HG03442 (cell line): ENCODE results near the gene FDX1.

Experiments used
- ATAC-seq: cut with Tn5 transposase; IDR thresholded peaks from one replicate; pipeline ENCODE4 v1.9.1; 2021; ENCODE audit warnings: mild to moderate bottlenecking, moderate library complexity; ENCODE audit not compliant: unreplicated experiment

FDX1 gene

GRCh38 chr11:110431051-110431672, 1.4 kb downstream of the FDX1 start:
- ATAC-seq = no peak

DNA sequence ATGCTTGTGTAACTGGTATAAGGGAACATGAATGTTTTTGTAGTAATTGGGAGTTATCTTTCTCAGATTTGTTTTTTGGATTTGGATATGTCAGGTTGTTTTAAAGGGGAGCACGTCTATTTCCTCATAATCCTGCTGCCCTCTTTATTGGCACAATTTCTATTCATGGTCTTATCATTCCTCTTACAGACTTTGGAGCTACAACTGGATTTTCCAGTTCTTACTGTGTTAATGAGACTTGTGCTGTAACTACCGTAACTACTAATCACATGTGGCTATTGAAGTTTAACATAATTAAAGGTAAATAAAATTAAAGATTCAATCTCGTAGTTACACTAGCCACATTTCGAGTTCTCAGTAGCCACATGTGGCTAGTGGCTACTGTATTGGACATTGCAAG, 1.9 kb downstream of the FDX1 start:
- no peak for ATAC-seq

DNA sequence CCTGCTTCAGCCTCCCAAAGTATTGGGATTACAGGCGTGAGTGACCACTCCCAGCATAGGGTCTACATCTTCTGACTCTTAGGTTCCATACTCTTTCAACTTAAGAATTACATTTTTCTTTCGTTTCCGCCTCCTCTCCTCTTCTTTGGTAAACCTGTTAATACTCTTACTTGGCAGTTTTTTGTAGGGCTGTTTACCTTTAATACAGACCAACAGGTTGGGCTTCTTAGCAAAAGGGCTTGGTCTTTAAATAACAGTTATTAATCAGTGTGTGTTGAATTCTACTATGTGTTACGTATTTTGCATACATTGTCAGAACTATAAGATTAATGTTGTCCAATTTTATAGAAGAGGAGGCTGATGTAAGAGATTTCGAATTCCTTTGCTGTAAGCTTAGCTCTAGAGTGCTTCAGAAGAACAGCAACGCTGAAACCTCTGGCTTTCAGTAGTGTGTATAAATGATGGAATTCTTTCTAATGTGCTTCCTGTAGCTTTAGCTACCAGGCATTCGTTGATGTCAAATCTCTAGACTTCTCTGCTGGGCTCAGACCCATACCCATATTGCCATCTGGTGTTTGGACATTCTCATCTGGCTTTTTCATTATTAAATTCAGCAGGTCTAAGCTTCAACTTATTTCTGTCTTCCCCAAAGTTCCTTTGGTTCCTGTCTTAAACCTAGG, 3.1 kb downstream of the FDX1 start:
- no peak for ATAC-seq

- ATAC-seq = no peak
Measured at GRCh38 chr11:110433393-110434333, 3.9 kb downstream of the FDX1 start.

GRCh38 chr11:110434952-110435779, 5.4 kb downstream of the FDX1 start:
- ATAC-seq = peak; percentile 6

DNA sequence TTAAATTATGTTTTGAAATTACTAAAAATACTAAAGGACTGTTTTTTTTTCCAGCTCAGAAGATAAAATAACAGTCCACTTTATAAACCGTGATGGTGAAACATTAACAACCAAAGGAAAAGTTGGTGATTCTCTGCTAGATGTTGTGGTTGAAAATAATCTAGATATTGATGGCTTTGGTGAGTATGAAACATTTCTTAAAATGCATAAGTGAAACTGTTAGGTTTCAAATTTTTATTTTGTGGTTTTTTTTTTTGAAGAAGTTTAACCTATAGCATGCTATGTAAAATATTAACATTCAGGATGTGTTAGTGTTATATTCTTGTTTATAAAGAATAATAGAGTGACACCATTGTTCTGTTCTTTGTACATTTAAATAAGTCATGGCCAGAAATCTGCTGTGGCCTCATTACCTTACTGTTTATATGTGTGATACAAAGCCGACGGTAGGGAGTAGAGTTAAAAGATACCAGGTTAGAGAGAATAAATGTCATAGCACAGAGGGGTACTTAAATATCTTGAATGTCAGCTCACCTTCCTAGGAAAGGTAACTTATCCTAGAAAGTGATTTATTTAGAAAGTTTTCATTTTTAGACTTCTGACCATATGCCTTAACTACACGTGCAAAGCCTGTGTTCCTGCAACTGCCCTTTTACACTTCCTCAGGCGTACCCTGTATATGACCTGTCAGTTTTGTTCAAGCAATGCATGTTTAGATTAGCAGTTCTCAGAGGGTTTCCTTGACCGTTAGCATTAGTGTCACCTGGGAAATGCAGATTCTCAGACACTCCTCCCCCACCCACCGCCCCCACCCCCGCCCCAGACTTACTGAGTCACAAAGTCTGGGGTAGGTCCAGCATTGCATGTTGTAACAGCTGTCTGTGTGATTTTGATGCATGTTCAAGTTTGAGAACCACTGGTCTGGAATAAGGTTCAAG, 6.3 kb downstream of the FDX1 start:
- ATAC-seq = peak; percentile 31

DNA sequence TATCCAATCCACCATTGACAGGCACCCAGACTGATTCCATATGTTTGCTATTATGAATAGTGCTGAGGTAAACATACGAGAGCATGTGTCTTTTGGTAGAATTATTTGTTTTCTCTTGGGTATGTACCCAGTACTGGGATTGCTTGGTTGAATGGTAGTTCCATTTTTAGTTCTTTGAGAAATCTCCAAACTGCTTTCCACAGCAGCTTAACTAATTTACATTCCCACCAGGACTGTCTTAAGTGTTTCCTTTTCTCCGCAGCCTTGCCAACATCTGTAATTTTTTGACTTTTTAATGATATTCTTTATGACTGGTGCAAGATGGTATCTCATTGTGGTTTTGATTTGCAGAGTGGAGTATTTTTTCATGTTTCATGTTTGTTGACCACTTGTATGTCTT, 8.3 kb downstream of the FDX1 start:
- ATAC-seq = no peak

- no peak for ATAC-seq
Measured at GRCh38 chr11:110445437-110445836, 15.7 kb downstream of the FDX1 start.

- no peak for ATAC-seq
Measured at GRCh38 chr11:110446061-110446460, 16.3 kb downstream of the FDX1 start.

DNA sequence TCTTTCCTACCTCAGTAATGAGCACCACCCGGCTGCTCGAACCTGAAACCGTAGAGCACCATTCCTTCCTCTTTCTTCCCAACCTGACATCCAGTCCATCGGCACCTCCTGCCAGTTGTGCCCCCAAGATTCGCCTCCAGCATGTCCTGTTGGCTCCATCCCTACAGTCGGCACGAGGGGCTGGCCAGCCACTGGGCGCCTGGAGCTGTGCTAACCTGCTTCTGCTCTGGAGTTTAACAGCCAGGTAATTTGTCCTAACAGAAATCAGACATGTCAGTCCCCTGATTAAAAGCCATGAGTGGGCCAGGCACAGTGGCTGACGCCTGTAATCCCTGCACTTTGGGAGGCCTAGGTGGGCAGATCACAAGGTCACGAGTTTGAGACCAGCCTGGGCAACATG, 16.8 kb downstream of the FDX1 start:
- ATAC-seq = no peak

DNA sequence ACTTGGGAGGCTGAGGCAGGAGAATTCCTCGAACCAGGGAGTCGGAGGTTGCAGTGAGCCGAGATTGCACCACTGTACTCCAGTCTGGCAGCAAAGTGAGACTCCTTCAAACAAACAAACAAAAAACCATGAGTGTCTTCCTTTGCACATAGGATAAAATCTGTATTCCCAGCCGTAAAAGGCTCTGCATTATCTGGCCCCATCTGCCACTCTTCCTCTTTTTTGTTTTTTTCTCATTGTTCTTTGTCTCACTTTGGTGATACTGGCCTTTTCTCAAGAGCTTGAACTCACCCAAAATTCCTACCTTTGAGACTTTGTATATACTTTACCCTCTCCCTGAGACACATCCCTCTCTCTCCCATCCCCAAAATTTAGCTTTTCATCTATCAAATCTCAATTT, 17.6 kb downstream of the FDX1 start:
- no peak for ATAC-seq

- ATAC-seq = no peak
Measured at GRCh38 chr11:110447897-110448745, 18.4 kb downstream of the FDX1 start.

DNA sequence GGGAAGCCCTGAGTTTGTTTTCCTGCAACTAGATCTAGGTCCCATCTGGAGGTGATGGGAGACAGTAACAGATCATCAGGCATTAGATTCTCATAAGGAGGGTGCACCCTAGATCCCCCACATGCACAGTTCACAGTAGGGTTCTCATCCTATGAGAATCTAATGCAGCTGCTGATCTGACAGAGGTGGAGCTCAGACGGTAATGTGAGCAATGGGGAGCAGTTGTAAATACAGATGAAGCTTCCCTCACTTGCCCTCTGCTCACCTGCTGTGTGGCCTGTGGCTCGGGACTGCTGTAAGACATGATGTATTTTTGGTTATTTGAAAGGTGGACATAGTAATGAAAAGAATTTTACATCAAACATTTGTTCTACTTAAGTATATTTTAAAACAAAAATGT, 20.5 kb downstream of the FDX1 start:
- ATAC-seq = no peak

DNA sequence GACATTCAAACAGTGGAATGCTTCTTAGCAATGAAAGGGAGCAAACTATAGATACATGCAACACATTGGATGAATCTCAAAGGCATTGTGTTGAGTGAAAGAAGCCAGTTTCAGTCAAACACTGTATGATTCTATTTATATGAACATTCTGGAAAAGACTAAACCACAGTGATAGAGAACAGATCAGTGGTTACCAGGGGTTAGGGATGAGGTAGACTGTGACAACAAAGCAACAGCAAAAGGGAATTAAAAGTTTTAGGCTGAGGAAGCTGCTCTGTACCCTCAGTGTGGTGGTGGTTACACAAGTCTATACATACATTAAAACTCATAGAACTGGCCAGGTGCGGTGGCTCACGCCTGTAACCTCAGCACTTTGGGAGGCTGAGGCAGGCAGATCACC, 23.0 kb downstream of the FDX1 start:
- ATAC-seq = no peak

DNA sequence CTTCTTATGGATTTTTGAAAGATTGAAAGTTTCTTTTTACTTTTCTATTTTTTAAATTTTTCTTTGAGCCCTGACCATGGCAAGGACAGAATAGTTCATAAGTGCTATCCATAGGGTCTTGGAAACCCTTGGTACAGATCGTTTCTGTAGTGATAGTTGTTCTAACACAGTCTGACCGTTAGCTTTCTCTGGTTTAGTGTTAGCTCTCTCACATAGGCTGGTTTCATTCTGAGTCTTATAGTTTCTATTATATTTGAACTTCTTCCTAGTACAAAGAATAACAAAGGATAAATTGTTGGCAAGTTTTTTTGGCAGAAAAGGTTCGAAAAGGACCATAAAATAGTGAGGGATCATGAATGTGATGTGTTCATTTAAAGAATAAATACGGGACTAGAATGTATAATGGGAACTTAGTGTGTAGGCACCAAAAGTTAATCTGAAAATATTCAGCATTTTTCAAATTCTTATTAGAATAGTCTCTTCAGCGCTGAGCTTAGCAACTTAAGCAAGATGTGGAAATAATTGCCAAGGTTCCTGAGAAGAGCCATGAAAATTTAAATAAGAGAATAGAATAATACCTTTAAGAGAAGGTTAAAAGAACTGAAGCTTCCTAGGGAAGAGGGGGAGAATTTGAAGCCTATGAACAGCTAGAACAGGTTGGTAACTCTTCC, 24.1 kb downstream of the FDX1 start:
- peak; percentile 78 for ATAC-seq

DNA sequence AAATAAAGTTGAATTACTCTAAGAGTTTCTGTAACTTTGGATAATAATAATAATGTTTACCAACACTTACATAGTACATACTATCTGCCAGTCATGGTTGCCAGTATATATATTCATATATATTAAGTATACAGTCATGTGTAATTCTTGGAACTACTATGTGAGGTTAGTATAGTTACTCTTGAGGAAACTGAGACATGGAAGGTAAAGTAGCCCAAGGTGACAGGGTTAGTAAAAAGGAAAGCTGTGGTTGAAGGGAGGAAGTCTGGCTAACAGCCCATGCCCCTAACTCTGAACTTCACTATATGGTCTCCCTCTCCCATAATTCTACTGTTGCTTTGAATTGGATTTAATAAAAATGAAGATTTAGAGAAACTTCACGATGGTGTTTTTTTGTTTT, 24.9 kb downstream of the FDX1 start:
- peak; percentile 53 for ATAC-seq

DNA sequence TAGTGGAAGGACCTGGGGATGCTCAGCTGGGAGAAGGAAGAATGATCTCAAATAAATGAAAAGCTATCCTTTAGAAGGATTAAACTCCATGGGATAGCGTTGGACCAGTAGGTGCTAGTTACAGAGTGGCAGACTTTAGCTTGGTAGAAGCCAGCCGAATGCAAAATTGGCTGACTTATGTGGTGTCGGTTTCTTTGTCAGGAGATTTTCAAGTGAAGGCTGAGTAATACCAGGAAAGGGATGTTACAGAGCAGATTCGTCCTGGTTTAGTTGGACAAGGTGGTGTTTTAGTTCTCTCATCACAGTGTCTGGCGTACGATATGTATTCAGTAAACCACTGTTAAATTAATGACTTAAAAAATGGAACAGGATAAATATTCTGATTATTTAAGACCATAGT, 26.0 kb downstream of the FDX1 start:
- ATAC-seq = peak; percentile 49

- ATAC-seq = peak; percentile 59
Measured at GRCh38 chr11:110463153-110463552, 33.4 kb downstream of the FDX1 start.
